ENCODE results near the gene IL13RA2. TPM values are rescaled to one million over a fixed set of nuclear protein-coding genes. Genes with fewer than 3 reads are reported as not detected.

IL13RA2 gene
- total and polyA plus RNA-seq, 12 donors, result 0.22 to 0.48 (median 0.32) TPM; not detected in 8

- intact Hi-C loops (cut with DNase I), result no loop called here
- DNase-seq (no peak), ATAC-seq (no peak)
- Histone ChIP-seq H3K27me3 (peaks cover 0 to 28% (median 0%) of the 10 kb centered on the region in 7 donors), H3K36me3 (no peaks in the 10 kb centered on the region), H3K4me1 (no peaks in the 10 kb centered on the region), H3K27ac (no peak overlapping the region), H3K4me3 (no peak overlapping the region), H3K9me3 (no peaks in the 10 kb centered on the region)
- TF ChIP-seq, protein P1, sequence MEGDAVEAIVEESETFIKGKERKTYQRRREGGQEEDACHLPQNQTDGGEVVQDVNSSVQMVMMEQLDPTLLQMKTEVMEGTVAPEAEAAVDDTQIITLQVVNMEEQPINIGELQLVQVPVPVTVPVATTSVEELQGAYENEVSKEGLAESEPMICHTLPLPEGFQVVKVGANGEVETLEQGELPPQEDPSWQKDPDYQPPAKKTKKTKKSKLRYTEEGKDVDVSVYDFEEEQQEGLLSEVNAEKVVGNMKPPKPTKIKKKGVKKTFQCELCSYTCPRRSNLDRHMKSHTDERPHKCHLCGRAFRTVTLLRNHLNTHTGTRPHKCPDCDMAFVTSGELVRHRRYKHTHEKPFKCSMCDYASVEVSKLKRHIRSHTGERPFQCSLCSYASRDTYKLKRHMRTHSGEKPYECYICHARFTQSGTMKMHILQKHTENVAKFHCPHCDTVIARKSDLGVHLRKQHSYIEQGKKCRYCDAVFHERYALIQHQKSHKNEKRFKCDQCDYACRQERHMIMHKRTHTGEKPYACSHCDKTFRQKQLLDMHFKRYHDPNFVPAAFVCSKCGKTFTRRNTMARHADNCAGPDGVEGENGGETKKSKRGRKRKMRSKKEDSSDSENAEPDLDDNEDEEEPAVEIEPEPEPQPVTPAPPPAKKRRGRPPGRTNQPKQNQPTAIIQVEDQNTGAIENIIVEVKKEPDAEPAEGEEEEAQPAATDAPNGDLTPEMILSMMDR (IDR thresholded peaks at IDR 0.05), result no peak
- 89 to 94% methylated on average over 4 of the region's 4 CpGs for WGBS, 2 donors
Measured at GRCh38 chrX:115040417-115040816, 23.0 kb upstream of the IL13RA2 start.

DNA sequence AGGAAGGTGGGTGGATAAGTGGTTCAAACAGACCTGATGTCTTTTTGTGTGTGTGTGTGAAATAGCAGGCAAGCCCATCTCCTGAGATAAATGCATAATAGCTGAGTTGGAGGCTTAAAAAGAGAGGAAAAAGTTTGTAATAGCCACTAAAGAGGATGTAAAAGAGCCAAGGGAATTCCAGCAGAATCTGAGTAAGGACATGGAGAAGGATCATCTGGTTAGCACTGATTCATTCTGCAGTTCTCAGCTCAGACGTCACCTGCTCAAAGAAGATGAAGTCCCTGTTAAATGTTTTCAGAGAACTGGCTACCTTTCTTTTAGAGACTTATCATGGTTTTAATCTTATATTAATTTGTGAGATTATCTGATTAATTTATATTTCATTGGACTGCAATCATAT, 21.0 kb upstream of the IL13RA2 start:
- Histone ChIP-seq H3K4me3 (no peak overlapping the region), H3K36me3 (no peaks in the 10 kb centered on the region), H3K27ac (no peak overlapping the region), H3K4me1 (no peaks in the 10 kb centered on the region), H3K27me3 (peaks cover 0 to 24% (median 0%) of the 10 kb centered on the region in 7 donors), H3K9me3 (no peaks in the 10 kb centered on the region)
- DNase-seq (no peak), ATAC-seq (no peak)
- intact Hi-C loops (cut with DNase I), result no loop called here
- 33 to 65% methylated on average over 1 of the region's 1 CpG for WGBS, 2 donors
- TF ChIP-seq, protein P1 (IDR thresholded peaks at IDR 0.05), result no peak

DNA sequence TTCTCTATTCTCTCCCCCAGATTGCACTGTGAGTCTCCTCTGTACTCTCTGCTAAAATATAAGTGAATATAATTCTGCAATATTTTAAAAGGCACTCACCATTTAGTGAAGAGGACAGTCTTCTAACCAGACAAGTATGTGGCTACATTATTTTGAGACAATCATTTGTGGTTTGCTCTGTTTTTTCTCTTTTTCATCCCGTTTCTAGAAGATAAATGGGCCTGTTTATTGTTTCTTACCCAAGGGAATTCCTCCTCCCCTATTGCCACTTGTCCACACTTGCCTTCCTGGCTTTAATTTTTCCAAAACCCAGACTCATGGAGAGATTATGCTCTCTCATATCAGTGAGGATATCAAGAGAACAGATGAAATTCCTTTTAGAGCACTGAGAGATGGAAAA, 18.6 kb upstream of the IL13RA2 start:
- H3K4me1 ChIP-seq, result peaks cover 0 to 2% (median 0%) of the 10 kb centered on the region in 9 donors
- no peaks in the 10 kb centered on the region for H3K9me3 ChIP-seq
- intact Hi-C loops (cut with DNase I), result no loop called here
- WGBS, 2 donors, result 42 to 54% methylated on average over 1 of the region's 1 CpG
- TF ChIP-seq, protein P1 (IDR thresholded peaks at IDR 0.05), result no peak
- H3K27me3 ChIP-seq, result peaks cover 0 to 33% (median 0%) of the 10 kb centered on the region in 7 donors
- H3K27ac ChIP-seq, result no peak overlapping the region
- H3K4me3 ChIP-seq, result no peak overlapping the region
- DNase-seq, result no peak
- no peaks in the 10 kb centered on the region for H3K36me3 ChIP-seq
- ATAC-seq, result no peak

DNA sequence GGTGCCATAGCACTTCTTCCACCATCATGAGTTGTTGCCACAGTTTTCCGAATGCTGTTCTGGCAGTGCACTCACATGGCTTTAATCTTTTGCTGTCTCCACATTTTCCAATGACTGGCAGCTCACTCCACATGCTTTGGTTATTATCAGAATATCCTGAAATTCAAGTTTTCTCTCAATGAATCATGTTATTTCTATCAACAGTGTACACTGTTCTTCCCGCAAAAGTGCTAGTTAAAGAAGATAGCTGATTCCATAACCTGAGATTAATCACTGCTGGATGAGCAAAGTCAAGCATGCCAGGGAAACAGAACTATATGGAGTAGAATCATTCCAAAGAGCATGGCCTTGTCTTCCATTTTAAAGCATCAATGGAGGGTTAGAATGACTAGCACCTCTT, 14.6 kb upstream of the IL13RA2 start:
- DNase-seq (no peak), ATAC-seq (no peak)
- Histone ChIP-seq H3K4me3 (no peak overlapping the region), H3K9me3 (no peaks in the 10 kb centered on the region), H3K36me3 (no peaks in the 10 kb centered on the region), H3K4me1 (peaks cover 0 to 18% (median 0%) of the 10 kb centered on the region in 9 donors), H3K27me3 (peaks cover 0 to 27% (median 0%) of the 10 kb centered on the region in 7 donors), H3K27ac (no peak overlapping the region)
- WGBS, 2 donors, result 97 to 98% methylated on average over 2 of the region's 2 CpGs
- intact Hi-C loops (cut with DNase I), result no loop called here
- TF ChIP-seq, protein P1 (IDR thresholded peaks at IDR 0.05), result no peak

Data from heart right ventricle (tissue), 16 donors.